Uterus (tissue), 2 donors: Measurements from ENCODE around the gene CPEB3.

Experiments used
- POLR2A ChIP-seq, 2 donors: fragments of 450-650 bp; IDR thresholded peaks; one replicate each; pipeline ENCODE4 v1.6.1; 2016; ENCODE audit warnings: antibody characterized with exemption in 2 of 2, mild to moderate bottlenecking in 1 of 2, moderate library complexity in 1 of 2
- TF ChIP-seq, protein P1 (sequence below), 4 experiments: fragments of 200-600 bp in 2 of 4; fragments of 450-650 bp in 2 of 4; sonication (generic) in 2 of 4; IDR thresholded peaks; one replicate each; pipeline ENCODE4 v1.5.1; 2016 to 2019; ENCODE audit warnings: antibody characterized with exemption in 4 of 4, mild to moderate bottlenecking in 2 of 4, moderate library complexity in 1 of 4

GRCh38 chr10:92328993-92329392 is 38.1 kb upstream of the CPEB3 start:
- TF ChIP-seq POLR2A (IDR thresholded peaks at IDR 0.05) = no peak
- TF ChIP-seq, protein P1, sequence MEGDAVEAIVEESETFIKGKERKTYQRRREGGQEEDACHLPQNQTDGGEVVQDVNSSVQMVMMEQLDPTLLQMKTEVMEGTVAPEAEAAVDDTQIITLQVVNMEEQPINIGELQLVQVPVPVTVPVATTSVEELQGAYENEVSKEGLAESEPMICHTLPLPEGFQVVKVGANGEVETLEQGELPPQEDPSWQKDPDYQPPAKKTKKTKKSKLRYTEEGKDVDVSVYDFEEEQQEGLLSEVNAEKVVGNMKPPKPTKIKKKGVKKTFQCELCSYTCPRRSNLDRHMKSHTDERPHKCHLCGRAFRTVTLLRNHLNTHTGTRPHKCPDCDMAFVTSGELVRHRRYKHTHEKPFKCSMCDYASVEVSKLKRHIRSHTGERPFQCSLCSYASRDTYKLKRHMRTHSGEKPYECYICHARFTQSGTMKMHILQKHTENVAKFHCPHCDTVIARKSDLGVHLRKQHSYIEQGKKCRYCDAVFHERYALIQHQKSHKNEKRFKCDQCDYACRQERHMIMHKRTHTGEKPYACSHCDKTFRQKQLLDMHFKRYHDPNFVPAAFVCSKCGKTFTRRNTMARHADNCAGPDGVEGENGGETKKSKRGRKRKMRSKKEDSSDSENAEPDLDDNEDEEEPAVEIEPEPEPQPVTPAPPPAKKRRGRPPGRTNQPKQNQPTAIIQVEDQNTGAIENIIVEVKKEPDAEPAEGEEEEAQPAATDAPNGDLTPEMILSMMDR (IDR thresholded peaks at IDR 0.05) = no peak
